HG03521 (cell line): Measurements from ENCODE around the gene KCNQ1.

Source experiments
- ATAC-seq: cut with Tn5 transposase; IDR thresholded peaks from one replicate; pipeline ENCODE4 v1.9.1; 2021; ENCODE audit warnings: mild to moderate bottlenecking, moderate library complexity; ENCODE audit not compliant: unreplicated experiment

KCNQ1 gene

GRCh38 chr11:2724104-2724503 lies 279.3 kb downstream of the KCNQ1 start:
- ATAC-seq: no peak

DNA sequence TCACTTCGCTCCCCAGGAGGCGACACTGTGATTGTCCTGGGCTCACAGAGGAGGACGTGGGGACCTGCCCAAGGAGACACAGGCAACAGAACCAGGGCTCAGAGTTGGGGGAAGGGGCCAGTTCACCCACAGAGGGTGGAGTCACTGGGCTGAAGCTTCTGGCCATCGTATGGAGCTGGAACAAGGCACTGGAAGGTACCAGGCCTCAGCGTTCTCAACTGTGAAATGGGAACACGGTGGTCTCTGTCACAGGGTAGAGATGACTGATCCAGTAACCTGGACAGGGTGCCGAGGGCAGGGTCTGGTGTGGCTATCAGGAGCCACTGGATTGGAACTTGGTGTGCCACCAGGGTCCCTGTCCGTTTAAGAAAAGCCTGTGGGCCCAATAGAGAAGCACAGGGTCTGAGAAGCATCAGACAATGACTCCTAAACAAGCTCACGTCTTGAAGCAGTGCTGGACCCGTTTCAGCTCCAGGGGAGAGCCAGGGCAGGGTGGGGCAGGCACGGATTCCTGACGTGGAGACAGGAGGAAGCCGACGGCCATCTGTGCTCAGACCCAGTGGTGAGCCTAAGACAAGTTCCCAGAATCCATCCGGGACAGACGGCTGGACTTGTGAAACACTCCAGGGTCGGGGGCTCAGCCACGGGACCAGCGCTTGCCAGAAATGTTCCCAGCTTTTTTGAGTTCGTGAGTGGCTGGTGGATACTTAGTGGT lies 280.0 kb downstream of the KCNQ1 start:
- no peak for ATAC-seq

- no peak for ATAC-seq
These were observed 280.8 kb downstream of the KCNQ1 start for GRCh38 chr11:2725368-2726300.

GRCh38 chr11:2726964-2727363 lies 282.2 kb downstream of the KCNQ1 start:
- no peak for ATAC-seq

DNA sequence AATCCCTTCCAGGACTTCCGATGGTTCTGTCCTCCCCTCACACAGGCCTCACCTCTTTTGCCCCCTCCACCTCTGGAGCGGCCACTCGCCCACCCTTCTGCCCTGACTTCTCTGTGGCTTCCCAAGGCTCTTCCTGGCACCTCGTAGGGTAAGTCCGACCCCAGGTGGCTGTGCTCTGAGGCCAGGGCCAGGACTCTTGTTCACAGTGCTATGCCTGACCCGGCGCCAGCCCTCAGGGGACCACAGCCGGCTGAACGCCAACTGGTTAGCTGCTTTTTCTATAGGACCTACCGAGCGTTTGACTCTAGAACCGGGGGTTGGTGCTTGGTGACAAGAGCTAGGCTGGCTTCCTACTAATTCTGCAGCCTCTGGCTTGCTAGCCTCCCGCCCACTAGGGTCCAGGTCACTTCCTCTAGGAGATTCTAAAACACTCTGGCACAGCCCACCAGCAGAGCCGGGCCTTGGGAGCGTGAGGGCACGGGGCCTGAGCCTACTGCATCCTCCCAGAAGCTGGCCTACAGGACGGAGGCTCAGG lies 283.4 kb downstream of the KCNQ1 start:
- no peak for ATAC-seq

- no peak for ATAC-seq
These were observed 284.0 kb downstream of the KCNQ1 start for GRCh38 chr11:2728663-2729332.

DNA sequence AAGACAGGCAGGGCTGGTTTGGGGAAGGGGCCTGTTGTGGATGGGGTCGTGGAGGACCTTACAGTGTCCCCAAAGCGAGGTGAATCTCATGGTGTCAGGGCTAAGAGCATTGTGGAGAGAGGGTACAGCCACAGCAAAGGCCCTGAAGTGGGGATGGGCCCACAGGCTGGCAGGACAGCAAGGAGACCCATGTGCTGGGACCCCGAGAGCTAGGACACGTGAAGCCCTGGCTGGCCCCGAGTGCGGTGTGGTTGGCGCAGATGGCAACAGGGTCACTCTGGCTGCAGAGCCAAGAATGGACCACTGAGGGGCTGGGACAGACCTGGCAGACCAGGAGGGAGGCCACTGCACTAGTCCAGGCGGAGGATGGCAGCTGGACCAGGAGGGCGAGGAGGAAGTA lies 285.0 kb downstream of the KCNQ1 start:
- no peak for ATAC-seq

DNA sequence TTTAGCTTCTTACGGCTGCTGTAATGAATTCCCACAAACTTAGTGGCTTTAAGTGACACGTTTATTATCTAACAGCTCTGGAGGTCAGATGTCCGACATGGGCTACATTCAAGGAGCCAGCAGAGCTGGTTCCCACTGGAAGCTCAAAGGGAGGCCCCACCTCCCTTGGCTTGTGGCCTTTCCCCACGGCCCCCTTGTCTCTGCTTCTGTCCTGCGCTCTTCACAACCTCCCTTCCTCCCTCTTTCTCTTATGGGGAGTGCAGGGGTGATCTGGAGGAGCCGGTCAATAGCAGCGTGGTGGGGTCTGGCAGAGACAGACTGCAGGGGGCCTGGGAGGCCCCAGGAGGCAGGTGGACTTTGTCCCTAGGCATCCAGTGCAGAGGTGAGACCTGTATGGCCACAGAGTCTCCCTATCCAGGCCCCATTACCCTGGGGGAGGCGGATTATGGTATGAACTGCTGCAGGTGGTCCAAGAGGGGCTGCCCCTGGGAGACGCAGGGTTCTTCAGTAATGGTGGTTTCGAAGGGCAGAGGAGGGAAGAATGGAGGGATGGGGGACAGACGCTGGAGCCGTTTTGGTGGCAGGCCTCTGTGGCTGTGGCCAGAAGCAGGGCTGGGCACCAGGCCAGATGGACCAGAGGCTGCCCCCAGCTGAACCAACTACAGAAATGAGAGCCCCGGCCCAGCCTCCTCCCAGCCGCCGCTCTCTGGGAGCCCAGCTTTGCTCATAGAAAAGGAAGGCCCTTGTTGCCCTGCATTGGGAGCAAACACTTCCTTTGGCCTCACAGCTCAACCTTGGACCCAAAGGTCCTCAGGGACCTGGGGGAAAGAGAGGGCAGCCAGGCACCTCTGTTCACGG lies 285.7 kb downstream of the KCNQ1 start:
- ATAC-seq: no peak

DNA sequence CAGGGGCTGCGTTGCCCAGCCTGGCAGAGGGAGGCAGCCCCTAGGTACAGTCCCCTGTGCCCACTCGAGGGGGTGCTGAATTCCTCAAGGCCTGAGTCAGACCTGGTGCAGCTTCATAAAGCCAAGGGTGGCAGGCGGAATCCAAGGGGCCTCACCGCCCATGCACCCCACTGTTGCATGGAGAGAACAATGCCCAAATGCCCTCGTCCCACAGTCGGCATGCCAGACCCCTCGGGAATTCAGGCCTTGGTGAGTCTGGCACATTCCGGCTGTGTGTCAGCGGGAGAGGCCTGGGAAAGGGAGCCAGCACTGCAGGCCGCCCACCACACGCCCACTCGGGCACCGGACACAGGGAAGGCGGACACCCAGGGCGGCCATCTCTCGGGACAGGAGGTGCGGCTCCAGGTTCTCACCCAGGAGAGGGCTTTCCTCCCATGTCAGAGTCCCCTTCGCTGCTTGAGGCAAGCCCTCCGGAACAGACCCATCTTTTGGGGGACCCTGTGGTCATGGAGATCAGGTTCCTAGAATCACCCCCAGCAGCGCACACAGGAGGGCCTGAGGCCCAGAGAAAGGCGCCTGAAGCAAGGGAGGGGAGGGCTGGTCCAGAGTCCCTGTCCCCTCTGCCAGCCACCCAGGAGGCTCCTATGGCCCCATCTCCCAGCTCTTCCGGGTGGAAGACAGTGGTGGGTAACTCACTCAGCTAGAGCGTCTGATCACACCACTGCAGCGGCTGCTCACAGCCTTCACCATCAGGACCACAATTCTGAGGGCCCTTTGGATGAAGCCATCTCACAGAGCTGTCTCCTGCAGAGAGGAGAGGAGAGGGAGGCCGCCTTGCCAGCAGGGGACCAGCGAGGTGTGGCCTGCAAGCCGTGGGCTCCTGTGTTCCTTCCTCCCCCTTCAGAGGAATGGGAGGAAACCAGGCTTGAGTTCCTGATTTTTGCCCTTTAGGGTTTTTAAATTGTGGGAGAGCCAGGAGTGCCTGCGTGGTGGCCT lies 286.6 kb downstream of the KCNQ1 start:
- no peak for ATAC-seq

DNA sequence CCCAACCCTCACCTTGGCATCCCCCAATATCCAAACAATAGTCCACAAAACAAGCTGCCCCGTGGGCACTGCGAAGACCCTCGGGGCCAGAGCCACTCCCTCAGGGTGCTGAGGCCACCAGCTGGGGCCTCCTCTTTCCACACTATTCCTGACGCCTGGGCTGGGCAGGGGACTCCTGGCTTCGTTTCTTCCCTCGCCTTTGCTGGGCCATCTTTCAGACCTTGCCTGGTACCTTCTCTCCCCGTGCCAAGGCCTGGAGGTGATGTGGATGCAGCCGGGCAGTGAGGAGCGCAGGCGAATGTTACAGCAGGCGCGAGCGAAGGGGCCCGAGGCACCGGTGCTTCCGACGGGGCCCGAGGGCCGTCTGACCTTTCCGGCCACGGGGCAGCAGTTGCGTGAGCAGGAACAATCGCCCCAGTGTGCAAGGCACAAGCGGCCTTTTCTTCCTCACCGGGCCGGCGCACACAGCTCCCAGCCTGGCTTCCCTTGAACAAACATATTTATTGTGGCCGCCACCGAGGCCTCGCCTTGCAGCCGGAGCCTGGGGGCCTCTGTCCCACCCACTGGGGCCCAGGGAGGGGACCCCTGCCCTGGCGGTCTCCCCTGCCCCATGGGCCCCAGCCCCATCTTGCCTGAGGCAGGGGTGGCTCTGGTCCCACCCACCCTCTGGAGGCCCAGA lies 287.6 kb downstream of the KCNQ1 start:
- no peak for ATAC-seq

DNA sequence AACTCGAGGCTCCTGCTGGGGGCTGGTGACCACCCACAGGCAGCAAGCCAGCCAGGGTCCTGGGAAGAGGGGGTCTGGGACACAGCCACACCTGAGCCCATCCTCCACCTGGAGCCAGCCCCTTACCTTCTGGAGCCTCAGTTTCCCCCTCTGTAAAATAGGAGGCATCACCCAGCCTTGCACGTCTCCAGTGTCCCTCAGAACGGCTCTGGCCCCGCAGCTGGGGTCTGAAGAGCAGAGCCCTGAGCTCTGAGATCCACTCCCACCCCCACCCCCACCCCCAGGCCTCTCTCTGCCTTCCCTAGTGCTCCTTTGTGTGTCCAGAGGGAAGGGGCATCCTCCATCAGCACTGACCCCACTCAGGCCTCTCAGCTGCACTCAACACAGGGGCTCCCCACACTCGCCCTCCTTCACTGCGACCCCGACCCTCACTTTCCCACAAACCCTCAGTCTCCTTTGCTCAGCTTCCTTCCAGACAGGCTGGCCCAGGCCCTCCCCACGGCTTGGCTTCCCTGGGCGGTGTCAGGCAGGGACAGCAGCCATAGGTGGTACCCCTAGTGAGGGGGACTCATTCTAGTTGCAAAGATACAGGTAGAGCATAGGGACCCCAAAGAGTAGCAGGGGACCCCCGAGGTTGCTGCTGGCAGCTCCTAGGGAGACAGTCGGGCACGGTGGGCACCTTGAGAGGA lies 288.3 kb downstream of the KCNQ1 start:
- no peak for ATAC-seq

- ATAC-seq: no peak
These were observed 289.6 kb downstream of the KCNQ1 start for GRCh38 chr11:2734181-2735052.

- no peak for ATAC-seq
These were observed 290.3 kb downstream of the KCNQ1 start for GRCh38 chr11:2735053-2735589.

DNA sequence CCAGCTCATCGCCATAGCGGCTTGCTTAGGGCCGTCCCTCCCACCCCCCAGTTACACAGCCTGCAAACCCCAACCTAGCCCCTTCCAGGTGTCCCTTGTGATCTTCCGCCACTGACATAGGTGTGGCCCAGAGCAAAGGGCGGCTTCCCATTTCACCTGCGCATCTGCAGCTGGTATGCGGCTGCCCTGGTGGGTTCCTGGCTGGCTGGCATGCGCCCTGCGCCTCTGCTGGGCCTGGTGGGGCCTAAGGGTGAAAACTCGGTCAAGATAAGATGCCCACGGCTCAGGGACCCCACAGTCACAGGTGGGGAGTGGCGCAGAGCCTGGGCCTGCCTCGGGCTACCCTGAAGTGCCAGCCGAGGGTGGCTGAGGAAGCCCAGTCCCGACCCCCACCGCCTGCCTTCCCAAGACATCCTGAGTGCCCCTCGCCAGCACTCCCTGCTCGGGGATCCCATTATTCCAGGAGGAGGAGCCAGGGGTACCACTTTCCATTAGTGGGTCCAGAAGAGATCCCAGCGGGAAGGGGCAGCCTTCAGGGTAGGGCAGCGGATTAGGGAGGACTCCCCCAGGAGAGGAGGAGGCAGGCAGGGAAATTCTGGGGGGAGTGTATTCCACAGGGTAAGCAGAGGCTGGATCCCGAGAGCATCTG lies 291.9 kb downstream of the KCNQ1 start:
- ATAC-seq: no peak

- no peak for ATAC-seq
These were observed 292.4 kb downstream of the KCNQ1 start for GRCh38 chr11:2737226-2737590.

DNA sequence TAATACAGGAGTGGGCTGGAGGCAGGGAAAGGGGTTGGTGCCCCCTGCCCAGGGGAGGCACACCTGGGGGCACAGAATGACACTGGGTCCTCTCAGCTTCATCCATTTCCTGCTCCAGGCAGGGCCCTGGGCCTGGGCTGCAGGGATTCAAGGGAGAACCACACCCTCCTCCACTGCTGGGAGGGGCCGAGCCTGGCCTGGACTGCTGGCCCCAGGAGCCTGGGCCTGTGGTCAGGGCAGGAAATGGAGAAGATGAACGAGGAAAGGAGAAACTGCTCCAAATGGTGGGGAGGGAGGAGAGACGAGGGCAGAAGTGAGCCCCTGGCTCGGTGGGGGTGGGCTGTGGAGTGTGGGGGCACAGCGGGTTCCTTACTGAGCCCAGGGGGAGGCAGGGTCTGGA lies 293.1 kb downstream of the KCNQ1 start:
- ATAC-seq: no peak
